ENCODE measurements around the gene ARHGEF18. TPM values are rescaled to one million over a fixed set of nuclear protein-coding genes. Genes with fewer than 3 reads are reported as not detected.
"Not testable (repeated sequence)": the region's sequence is repeated elsewhere in the genome, so short reads cannot be mapped to it uniquely, and the experiment has no call there.

Gene ARHGEF18
- total RNA-seq, 2 experiments from 2014 or later: 34.0 to 40.5 TPM

GRCh38 chr19:7331446-7331845, 17.3 kb upstream of the ARHGEF18 start:
- ATAC-seq (no peak), DNase-seq (no peak)
- ChIA-PET CTCF (no interaction called here), POLR2A (no interaction called here)
- Mint-ChIP-seq H3K27me3 (ENCODE audit: low read depth) (peaks cover 2% of the 10 kb centered on the region), H3K4me3 (no peak overlapping the region), H3K27ac (no peak overlapping the region), H3K9me3 (ENCODE audit: insufficient read depth) (no peaks in the 10 kb centered on the region), H3K4me1 (ENCODE audit: low read depth) (no peaks in the 10 kb centered on the region), H3K36me3 (ENCODE audit: low read depth) (peaks cover 3% of the 10 kb centered on the region)

DNA sequence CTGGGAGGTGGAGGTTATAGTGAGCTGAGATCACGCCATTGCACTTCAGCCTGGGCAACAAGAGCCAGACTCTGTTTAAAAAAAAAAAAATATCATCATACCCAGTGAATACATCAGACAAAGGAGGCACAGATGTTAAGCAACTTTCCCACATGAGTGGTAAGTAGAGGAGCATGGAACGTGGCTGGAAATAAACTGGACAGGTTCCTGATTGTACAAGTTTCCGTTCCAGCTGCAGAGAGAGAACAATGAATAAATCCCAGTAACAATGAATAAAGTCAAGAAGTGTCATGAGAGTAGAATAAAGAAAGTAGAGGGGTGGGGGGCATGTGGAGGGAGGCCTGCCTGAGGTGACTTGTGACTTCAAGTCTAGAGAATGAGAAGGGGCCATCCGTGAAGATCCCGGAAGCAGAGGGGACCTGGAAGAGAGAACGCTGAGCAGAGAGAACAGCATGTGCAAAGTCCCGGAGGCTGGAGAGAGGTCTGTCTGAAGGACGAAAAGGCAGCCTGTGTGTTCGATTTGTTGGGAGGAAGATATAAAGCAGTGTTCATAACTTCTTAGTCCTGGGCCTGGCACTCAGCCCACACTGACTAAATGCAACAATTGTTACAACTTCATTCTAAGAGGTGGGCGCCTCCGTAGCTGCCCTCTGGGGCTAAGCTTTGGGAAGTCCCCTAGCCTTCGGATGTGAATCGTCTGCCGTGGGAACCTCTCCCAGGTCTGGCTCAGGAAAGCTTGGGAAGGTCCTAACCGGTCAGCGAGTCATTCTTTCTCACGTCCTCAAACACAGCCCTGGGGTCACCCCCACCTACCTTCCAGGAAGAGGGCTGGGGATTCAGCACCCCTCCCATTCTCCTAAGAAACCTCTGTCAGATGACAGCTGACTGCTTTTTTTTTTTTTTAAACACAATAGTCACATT, 15.3 kb upstream of the ARHGEF18 start:
- Mint-ChIP-seq H3K27ac (no peak overlapping the region), H3K9me3 (ENCODE audit: insufficient read depth) (no peaks in the 10 kb centered on the region), H3K4me3 (no peak overlapping the region), H3K27me3 (ENCODE audit: low read depth) (no peaks in the 10 kb centered on the region), H3K36me3 (ENCODE audit: low read depth) (peaks cover 3% of the 10 kb centered on the region), H3K4me1 (ENCODE audit: low read depth) (peaks cover 20% of the 10 kb centered on the region)
- DNase-seq (no peak), ATAC-seq (no peak)
- ChIA-PET POLR2A (interaction anchor here (0.6 kb wide), 1 partner anchor 93 kb away, joined by 3 read pairs; no protein-coding TSS in a partner anchor), CTCF (interaction anchor here (1.0 kb wide), 1 partner anchor 8 kb away, joined by 3 read pairs; no protein-coding TSS in a partner anchor)

DNA sequence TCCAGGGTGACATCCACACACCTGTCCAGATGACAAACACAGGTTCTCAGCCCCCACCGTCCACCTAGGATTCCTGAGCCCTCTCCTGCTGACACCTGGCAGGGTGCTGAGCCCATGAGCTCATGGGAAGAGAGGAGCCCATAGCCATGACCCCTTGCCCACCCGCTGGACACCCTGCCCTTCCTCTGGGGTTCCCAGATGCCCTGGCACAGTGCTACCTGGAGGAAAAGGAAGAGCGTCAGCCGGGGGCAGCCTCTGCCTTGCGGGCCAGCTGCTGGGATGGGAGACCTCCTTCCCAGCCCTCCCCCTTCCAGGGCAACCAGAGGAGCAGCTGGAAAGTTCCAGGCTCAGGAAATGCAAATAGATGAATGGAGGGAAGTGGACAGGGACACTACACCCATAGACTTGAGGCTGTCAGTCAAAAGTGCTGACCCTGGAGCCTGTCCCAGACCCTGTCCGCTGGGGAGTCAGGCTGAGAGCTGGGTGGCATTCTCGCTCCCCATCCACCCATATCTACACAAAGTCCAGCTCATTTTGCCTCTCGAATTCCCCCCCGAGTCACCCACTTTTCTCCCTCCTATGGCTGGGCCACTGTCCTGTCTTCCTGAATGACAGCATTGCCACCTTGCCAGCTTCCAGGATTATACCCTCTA, 12.3 kb upstream of the ARHGEF18 start:
- Mint-ChIP-seq H3K36me3 (ENCODE audit: low read depth) (peaks cover 3% of the 10 kb centered on the region), H3K4me1 (ENCODE audit: low read depth) (peaks cover 36% of the 10 kb centered on the region), H3K27ac (no peak overlapping the region), H3K4me3 (no peak overlapping the region), H3K27me3 (ENCODE audit: low read depth) (no peaks in the 10 kb centered on the region), H3K9me3 (ENCODE audit: insufficient read depth) (no peaks in the 10 kb centered on the region)
- no peak for ATAC-seq
- DNase-seq: no peak
- CTCF ChIA-PET: interaction anchor here (0.9 to 1.5 kb wide), 3 partner anchors 12 to 234 kb away, joined by 3 to 11 read pairs (median 6); partner anchors contain the start of gene ARHGEF18
- POLR2A ChIA-PET: interaction anchor here (1.1 kb wide), 1 partner anchor 237 kb away, joined by 5 read pairs; no protein-coding TSS in a partner anchor

- peak overlapping the region; percentile 75 for H3K27ac Mint-ChIP-seq
Measured at GRCh38 chr19:7337380-7338194, 11.2 kb upstream of the ARHGEF18 start.

GRCh38 chr19:7340959-7341837, 7.5 kb upstream of the ARHGEF18 start:
- Mint-ChIP-seq H3K4me3 (no peak overlapping the region), H3K9me3 (ENCODE audit: insufficient read depth) (no peaks in the 10 kb centered on the region), H3K27ac (peak overlapping the region; percentile 61), H3K27me3 (ENCODE audit: low read depth) (no peaks in the 10 kb centered on the region), H3K4me1 (ENCODE audit: low read depth) (peaks cover 53% of the 10 kb centered on the region), H3K36me3 (ENCODE audit: low read depth) (no peaks in the 10 kb centered on the region)
- CTCF ChIA-PET: interaction anchor here (0.7 to 3.4 kb wide), 20 partner anchors 8 to 340 kb away, joined by 3 to 24 read pairs (median 4); partner anchors contain the start of genes ARHGEF18, TRAPPC5 and ZNF557
- POLR2A ChIA-PET: interaction anchor here (2.1 kb wide), 1 partner anchor 8 kb away, joined by 12 read pairs; the partner anchor contains the start of gene ARHGEF18
- DNase-seq (peak; percentile 88), ATAC-seq (peak; percentile 24)

More at GRCh38 chr19:7337380-7338194, 11.2 kb upstream of the ARHGEF18 start:
- H3K9me3 Mint-ChIP-seq (ENCODE audit: insufficient read depth): no peaks in the 10 kb centered on the region
- CTCF ChIA-PET: interaction anchor here (0.9 to 1.6 kb wide), 5 partner anchors 11 to 236 kb away, joined by 3 to 11 read pairs (median 4); partner anchors contain the start of gene ARHGEF18
- peak; percentile 69 for ATAC-seq
- no peaks in the 10 kb centered on the region for H3K27me3 Mint-ChIP-seq (ENCODE audit: low read depth)
- POLR2A ChIA-PET: interaction anchor here (0.8 to 1.1 kb wide), 2 partner anchors 11 to 238 kb away, joined by 3 to 5 read pairs; partner anchors contain the start of gene ARHGEF18
- peaks cover 36% of the 10 kb centered on the region for H3K4me1 Mint-ChIP-seq (ENCODE audit: low read depth)
- DNase-seq: peak; percentile 46
- H3K4me3 Mint-ChIP-seq: peak overlapping the region; percentile 16
- peaks cover 3% of the 10 kb centered on the region for H3K36me3 Mint-ChIP-seq (ENCODE audit: low read depth)

DNA sequence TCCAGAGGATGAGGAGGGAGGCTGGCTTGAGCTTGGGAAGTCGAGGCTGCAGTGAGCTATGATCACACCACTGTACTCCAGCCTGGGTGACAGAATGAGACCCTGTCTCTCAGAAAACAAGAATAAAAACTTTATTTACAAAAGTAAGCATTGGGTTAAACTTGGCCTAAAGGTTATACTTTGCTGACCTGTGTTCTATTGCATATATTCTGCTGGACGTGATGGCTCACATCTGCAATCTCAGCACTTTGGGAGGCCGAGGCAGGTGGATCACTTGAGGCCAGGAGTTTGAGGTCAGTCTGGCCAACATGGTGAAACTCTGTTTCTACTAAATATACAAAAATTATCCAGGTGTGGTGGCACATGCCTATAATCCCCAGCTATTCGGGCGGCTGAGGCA, 6.6 kb upstream of the ARHGEF18 start:
- no peak for DNase-seq
- no peak for ATAC-seq
- no peak overlapping the region for H3K4me3 Mint-ChIP-seq
- no peaks in the 10 kb centered on the region for H3K9me3 Mint-ChIP-seq (ENCODE audit: insufficient read depth)
- POLR2A ChIA-PET: no interaction called here
- CTCF ChIA-PET: interaction anchor here (1.4 to 3.4 kb wide), 8 partner anchors 12 to 244 kb away, joined by 3 to 24 read pairs (median 10); no protein-coding TSS in a partner anchor
- no peaks in the 10 kb centered on the region for H3K27me3 Mint-ChIP-seq (ENCODE audit: low read depth)
- peaks cover 56% of the 10 kb centered on the region for H3K4me1 Mint-ChIP-seq (ENCODE audit: low read depth)
- no peaks in the 10 kb centered on the region for H3K36me3 Mint-ChIP-seq (ENCODE audit: low read depth)
- H3K27ac Mint-ChIP-seq: no peak overlapping the region

GRCh38 chr19:7346488-7346971, 2.2 kb upstream of the ARHGEF18 start:
- H3K4me1 Mint-ChIP-seq (ENCODE audit: low read depth): peaks cover 57% of the 10 kb centered on the region
- H3K27ac Mint-ChIP-seq: peak overlapping the region; percentile 3

DNA sequence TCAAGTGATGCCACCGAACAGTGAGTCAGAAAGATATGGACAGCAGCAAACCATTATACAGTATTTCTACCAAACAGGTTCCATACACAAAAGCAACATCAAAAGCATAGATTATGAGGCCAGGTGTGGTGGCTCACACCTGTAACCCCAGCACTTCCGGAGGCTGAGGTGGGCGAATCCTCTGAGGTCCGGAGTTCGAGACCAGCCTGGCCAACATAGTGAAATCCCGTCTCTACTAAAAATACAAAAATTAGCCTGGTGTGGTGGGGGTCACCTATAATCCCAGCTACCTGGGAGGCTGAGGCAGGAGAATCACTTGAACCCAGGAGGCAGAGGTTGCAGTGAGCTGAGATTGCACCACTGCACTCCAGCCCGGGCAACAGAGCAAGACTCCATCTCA, 1.7 kb upstream of the ARHGEF18 start:
- peaks cover 60% of the 10 kb centered on the region for H3K4me1 Mint-ChIP-seq (ENCODE audit: low read depth)
- POLR2A ChIA-PET; ATAC-seq; H3K9me3 Mint-ChIP-seq (ENCODE audit: insufficient read depth); DNase-seq; H3K27me3 Mint-ChIP-seq (ENCODE audit: low read depth); CTCF ChIA-PET; H3K4me3 Mint-ChIP-seq: not testable (repeated sequence)
- peak overlapping the region; percentile 3 for H3K27ac Mint-ChIP-seq
- H3K36me3 Mint-ChIP-seq (ENCODE audit: low read depth): peaks cover 22% of the 10 kb centered on the region

More at GRCh38 chr19:7346488-7346971, 2.2 kb upstream of the ARHGEF18 start:
- no peak for ATAC-seq
- no peaks in the 10 kb centered on the region for H3K9me3 Mint-ChIP-seq (ENCODE audit: insufficient read depth)
- peaks cover 17% of the 10 kb centered on the region for H3K36me3 Mint-ChIP-seq (ENCODE audit: low read depth)
- no peak overlapping the region for H3K4me3 Mint-ChIP-seq
- POLR2A ChIA-PET: no interaction called here
- CTCF ChIA-PET: no interaction called here
- no peaks in the 10 kb centered on the region for H3K27me3 Mint-ChIP-seq (ENCODE audit: low read depth)
- DNase-seq: no peak

- peaks cover 8% of the 10 kb centered on the region for H3K9me3 Mint-ChIP-seq (ENCODE audit: insufficient read depth)
- peaks cover 35% of the 10 kb centered on the region for H3K36me3 Mint-ChIP-seq (ENCODE audit: low read depth)
- CTCF ChIA-PET: interaction anchor here (0.5 to 3.0 kb wide), 16 partner anchors 9 to 594 kb away, joined by 3 to 18 read pairs (median 4); partner anchors contain the start of genes MCOLN1, TIMM44 and TRAPPC5
- H3K27me3 Mint-ChIP-seq (ENCODE audit: low read depth): no peaks in the 10 kb centered on the region
- POLR2A ChIA-PET: interaction anchor here (0.9 to 2.0 kb wide), 5 partner anchors 9 to 281 kb away, joined by 3 to 12 read pairs (median 4); partner anchors contain the start of genes PET100 and XAB2
- peak; percentile 13 for ATAC-seq
- peak overlapping the region; percentile 92 for H3K4me3 Mint-ChIP-seq
- peak overlapping the region; percentile 95 for H3K27ac Mint-ChIP-seq
- H3K4me1 Mint-ChIP-seq (ENCODE audit: low read depth): peaks cover 68% of the 10 kb centered on the region
- no peak for DNase-seq
Measured at GRCh38 chr19:7349231-7349591, 474 bp downstream of the ARHGEF18 start.
